ENCODE results near the gene PRKCD. TPM values are rescaled to one million over a fixed set of nuclear protein-coding genes. Genes with fewer than 3 reads are reported as not detected.

Gene PRKCD
- total and polyA plus RNA-seq, 7 experiments from 2014 or later: 7.7 to 72.8 (median 17.5) TPM

GRCh38 chr3:53126601-53127000, 34.4 kb upstream of the PRKCD start:
- Mint-ChIP-seq H3K27me3 (no peaks in the 10 kb centered on the region), H3K4me1 (peaks cover 19 to 39% (median 25%) of the 10 kb centered on the region in 7 donors), H3K27ac (no peak overlapping the region), H3K36me3 (peaks cover 11 to 36% (median 23%) of the 10 kb centered on the region in 5 donors), H3K9me3 (no peaks in the 10 kb centered on the region), H3K4me3 (no peak overlapping the region)
- Histone ChIP-seq H3K4me1 (ENCODE audit: control insufficient read depth in 2 of 2, insufficient read depth in 2 of 2, low read length in 2 of 2) (peaks cover 15 to 19% of the 10 kb centered on the region in 2 donors), H3K27ac (ENCODE audit: low read depth, low read length) (no peak overlapping the region), H3K9me3 (ENCODE audit: control insufficient read depth in 2 of 3, low read length in 3 of 3) (no peaks in the 10 kb centered on the region), H3K4me3 (ENCODE audit: low read length) (no peak overlapping the region), H3K36me3 (ENCODE audit: control insufficient read depth in 2 of 3, insufficient read depth in 3 of 3, low read length in 3 of 3) (peaks cover 8 to 47% (median 17%) of the 10 kb centered on the region in 3 experiments), H3K27me3 (ENCODE audit: control insufficient read depth in 2 of 2, insufficient read depth in 2 of 2, low read length in 2 of 2) (no peaks in the 10 kb centered on the region)
- DNase-seq (no peak), ATAC-seq (no peak)
- ChIA-PET CTCF (no interaction called here), POLR2A (no interaction called here)
- intact Hi-C loops (cut with micrococcal nuclease): no loop called here

GRCh38 chr3:53129344-53129743, 31.7 kb upstream of the PRKCD start:
- H3K4me1 ChIP-seq (ENCODE audit: control insufficient read depth in 2 of 2, insufficient read depth in 2 of 2, low read length in 2 of 2): peaks cover 15 to 19% of the 10 kb centered on the region in 2 donors

GRCh38 chr3:53130179-53131061, 30.6 kb upstream of the PRKCD start, which contains the start of gene RFT1:
RFT1 (minus strand) TSS chr3:53130435; CDS start chr3:53130400, 35 bp downstream.
- Histone ChIP-seq H3K4me3 (ENCODE audit: low read length) (peak within 1 kb of the TSS; percentile 62), H3K36me3 (ENCODE audit: control insufficient read depth in 2 of 3, insufficient read depth in 3 of 3, low read length in 3 of 3) (peaks cover 0 to 10% (median 0%) of the 10 kb centered on the region in 3 experiments), H3K27me3 (ENCODE audit: control insufficient read depth in 2 of 2, insufficient read depth in 2 of 2, low read length in 2 of 2) (no peaks in the 10 kb centered on the region), H3K9me3 (ENCODE audit: control insufficient read depth in 2 of 3, low read length in 3 of 3) (no peaks in the 10 kb centered on the region), H3K27ac (ENCODE audit: low read depth, low read length) (peak within 1 kb of the TSS; percentile 82), H3K4me1 (ENCODE audit: control insufficient read depth in 2 of 2, insufficient read depth in 2 of 2, low read length in 2 of 2) (peaks cover 15 to 19% of the 10 kb centered on the region in 2 donors)
- Mint-ChIP-seq H3K27ac (peak within 1 kb of the TSS; percentile 91 to 100 (median 98)), H3K9me3 (no peaks in the 10 kb centered on the region), H3K36me3 (peaks cover 0 to 6% (median 0%) of the 10 kb centered on the region in 5 donors), H3K27me3 (no peaks in the 10 kb centered on the region), H3K4me1 (peaks cover 14 to 39% (median 26%) of the 10 kb centered on the region in 7 donors), H3K4me3 (peak within 1 kb of the TSS; percentile 87 to 98 (median 92))
- peak; percentile 97 for ATAC-seq
- POLR2A ChIA-PET: interaction anchor here (0.6 to 2.0 kb wide), 8 partner anchors 8 to 85 kb away, joined by 3 to 5 read pairs (median 4); partner anchors contain the start of gene SFMBT1
- intact Hi-C loops (cut with micrococcal nuclease): loop anchor here (1.0 to 2.0 kb wide), 8 partner anchors 20 to 761 kb away; partner anchors contain the start of genes DCP1A (in 2 of the 2), PRKCD (in 2 of the 2), TKT (in 2 of the 2) and GLT8D1 (in 1 of the 2)
- CTCF ChIA-PET: interaction anchor here (0.9 to 1.4 kb wide), 2 partner anchors 16 to 22 kb away, joined by 3 to 4 read pairs; no protein-coding TSS in a partner anchor
- DNase-seq: peak; percentile 94 to 98 (median 96)

More at GRCh38 chr3:53129344-53129743, 31.7 kb upstream of the PRKCD start:
- Mint-ChIP-seq H3K27ac (peak overlapping the region; percentile 91 to 100 (median 98)), H3K4me1 (peaks cover 14 to 43% (median 26%) of the 10 kb centered on the region in 7 donors), H3K9me3 (no peaks in the 10 kb centered on the region), H3K4me3 (peak overlapping the region; percentile 87 to 98 (median 92)), H3K36me3 (peaks cover 6 to 14% (median 8%) of the 10 kb centered on the region in 5 donors), H3K27me3 (no peaks in the 10 kb centered on the region)
- H3K36me3 ChIP-seq (ENCODE audit: control insufficient read depth in 2 of 3, insufficient read depth in 3 of 3, low read length in 3 of 3): peaks cover 0 to 21% (median 5%) of the 10 kb centered on the region in 3 experiments
- POLR2A ChIA-PET: interaction anchor here (1.2 kb wide), 1 partner anchor 14 kb away, joined by 4 read pairs; no protein-coding TSS in a partner anchor
- H3K4me3 ChIP-seq (ENCODE audit: low read length): peak overlapping the region; percentile 62
- no peaks in the 10 kb centered on the region for H3K27me3 ChIP-seq (ENCODE audit: control insufficient read depth in 2 of 2, insufficient read depth in 2 of 2, low read length in 2 of 2)
- H3K27ac ChIP-seq (ENCODE audit: low read depth, low read length): peak overlapping the region; percentile 82
- DNase-seq (no peak), ATAC-seq (no peak)
- CTCF ChIA-PET: interaction anchor here (0.9 kb wide), 1 partner anchor 20 kb away, joined by 3 read pairs; no protein-coding TSS in a partner anchor
- intact Hi-C loops (cut with micrococcal nuclease): no loop called here
- no peaks in the 10 kb centered on the region for H3K9me3 ChIP-seq (ENCODE audit: control insufficient read depth in 2 of 3, low read length in 3 of 3)

- peaks cover 0 to 2% (median 0%) of the 10 kb centered on the region in 5 donors for H3K36me3 Mint-ChIP-seq
- H3K4me3 ChIP-seq (ENCODE audit: low read length): peak overlapping the region; percentile 62
- H3K9me3 ChIP-seq (ENCODE audit: control insufficient read depth in 2 of 3, low read length in 3 of 3): no peaks in the 10 kb centered on the region
- ChIA-PET CTCF (interaction anchor here (0.6 to 1.4 kb wide), 3 partner anchors 10 to 168 kb away, joined by 3 to 4 read pairs (median 4); no protein-coding TSS in a partner anchor), POLR2A (interaction anchor here (0.6 to 2.0 kb wide), 9 partner anchors 9 to 86 kb away, joined by 3 to 5 read pairs (median 3); partner anchors contain the start of gene SFMBT1)
- intact Hi-C loops (cut with micrococcal nuclease): loop anchor here in 1 of 2 donors (2.0 kb wide), 1 partner anchor 446 kb away; the partner anchor contains the start of gene PBRM1
- H3K4me3 Mint-ChIP-seq: peak overlapping the region; percentile 87 to 98 (median 92)
- H3K4me1 Mint-ChIP-seq: peaks cover 14 to 39% (median 26%) of the 10 kb centered on the region in 7 donors
- DNase-seq (no peak), ATAC-seq (no peak)
- no peaks in the 10 kb centered on the region for H3K9me3 Mint-ChIP-seq
- peaks cover 0 to 3% (median 0%) of the 10 kb centered on the region in 3 experiments for H3K36me3 ChIP-seq (ENCODE audit: control insufficient read depth in 2 of 3, insufficient read depth in 3 of 3, low read length in 3 of 3)
- peaks cover 15 to 19% of the 10 kb centered on the region in 2 donors for H3K4me1 ChIP-seq (ENCODE audit: control insufficient read depth in 2 of 2, insufficient read depth in 2 of 2, low read length in 2 of 2)
- peak overlapping the region; percentile 82 for H3K27ac ChIP-seq (ENCODE audit: low read depth, low read length)
- H3K27ac Mint-ChIP-seq: peak overlapping the region; percentile 91 to 100 (median 98)
- H3K27me3 ChIP-seq (ENCODE audit: control insufficient read depth in 2 of 2, insufficient read depth in 2 of 2, low read length in 2 of 2): no peaks in the 10 kb centered on the region
- H3K27me3 Mint-ChIP-seq: no peaks in the 10 kb centered on the region
Measured at GRCh38 chr3:53131096-53131495, 29.9 kb upstream of the PRKCD start.

GRCh38 chr3:53132347-53132746, 28.7 kb upstream of the PRKCD start:
- H3K4me1 Mint-ChIP-seq: peaks cover 14 to 30% (median 26%) of the 10 kb centered on the region in 7 donors
- Histone ChIP-seq H3K36me3 (ENCODE audit: control insufficient read depth in 2 of 3, insufficient read depth in 3 of 3, low read length in 3 of 3) (no peaks in the 10 kb centered on the region), H3K27me3 (ENCODE audit: control insufficient read depth in 2 of 2, insufficient read depth in 2 of 2, low read length in 2 of 2) (no peaks in the 10 kb centered on the region), H3K4me1 (ENCODE audit: control insufficient read depth in 2 of 2, insufficient read depth in 2 of 2, low read length in 2 of 2) (peaks cover 15 to 19% of the 10 kb centered on the region in 2 donors), H3K27ac (ENCODE audit: low read depth, low read length) (no peak overlapping the region), H3K4me3 (ENCODE audit: low read length) (no peak overlapping the region), H3K9me3 (ENCODE audit: control insufficient read depth in 2 of 3, low read length in 3 of 3) (no peaks in the 10 kb centered on the region)
- no peak for ATAC-seq
- peak overlapping the region in 3 of 10 donors; percentile 4 to 51 (median 29) for H3K4me3 Mint-ChIP-seq
- DNase-seq: no peak
- H3K27ac Mint-ChIP-seq: peak overlapping the region in 6 of 9 donors; percentile 28 to 100 (median 99)
- H3K27me3 Mint-ChIP-seq: no peaks in the 10 kb centered on the region
- intact Hi-C loops (cut with micrococcal nuclease): no loop called here
- ChIA-PET CTCF (interaction anchor here (1.1 to 3.8 kb wide), 3 partner anchors 18 to 63 kb away, joined by 3 to 21 read pairs (median 11); no protein-coding TSS in a partner anchor), POLR2A (interaction anchor here (0.9 to 1.7 kb wide), 6 partner anchors 10 to 31 kb away, joined by 3 to 5 read pairs (median 4); partner anchors contain the start of gene PRKCD)
- peaks cover 0 to 2% (median 0%) of the 10 kb centered on the region in 5 donors for H3K36me3 Mint-ChIP-seq
- H3K9me3 Mint-ChIP-seq: no peaks in the 10 kb centered on the region
